B cell (primary cell): ENCODE data around the gene PNMA8B. TPM values are rescaled to one million over a fixed set of nuclear protein-coding genes. Genes with fewer than 3 reads are reported as not detected.
"Not testable (repeated sequence)": the region's sequence is repeated elsewhere in the genome, so short reads cannot be mapped to it uniquely, and the experiment has no call there.

Experiments
- ATAC-seq: fragments of 200-7000 bp; cut with Tn5 transposase; one replicate; pipeline ENCODE4 v1.10.0; 2021; ENCODE audit warnings: low read depth, mild to moderate bottlenecking, moderate number of reproducible peaks, moderate library complexity
- CTCF ChIA-PET: fragments of 350-600 bp; sonication (Branson Sonifier 250); formaldehyde crosslinking; loops from one replicate; lab custom pipeline; 2021; ENCODE audit warnings: antibody characterized with exemption, inconsistent platforms; lab: Charles Lee
- POLR2A ChIA-PET: fragments of 350-600 bp; sonication (Branson Sonifier 250); formaldehyde crosslinking; loops from one replicate; lab custom pipeline; 2021; ENCODE audit warnings: antibody characterized with exemption; lab: Charles Lee
- DNase-seq: peaks from one replicate; pipeline ENCODE4 v3.0.0; 2013
- H2AFZ ChIP-seq: 2 replicates; pipeline ENCODE4 v1.6.1; 2012; ENCODE audit warnings: mild to moderate bottlenecking, low read depth, low read length; ENCODE audit not compliant: insufficient read depth, poor library complexity, severe bottlenecking
- H3K27ac ChIP-seq, 2 donors: 1 replicate in 1 of 2; 2 replicates in 1 of 2; pipeline ENCODE4 v1.5.1; 2012 to 2013; ENCODE audit warnings: low read length in 2 of 2, mild to moderate bottlenecking in 2 of 2, moderate library complexity in 1 of 2
- H3K27me3 ChIP-seq, 4 experiments: fragments of 200-600 bp in 1 of 4; sonication (generic) in 1 of 4; replicated peaks in 1 of 4; 1 replicate in 2 of 4; 2 replicates in 2 of 4; pipeline versions ENCODE4 v1.6.1 to v1.7.0; 2013 to 2016; ENCODE audit warnings: low read length in 3 of 4, mild to moderate bottlenecking in 2 of 4, mixed read lengths in 1 of 4, moderate library complexity in 1 of 4; ENCODE audit not compliant: insufficient read depth in 4 of 4, control insufficient read depth in 3 of 4; ENCODE audit errors: control extremely low read depth in 1 of 4
- H3K36me3 ChIP-seq, 2 experiments: replicated peaks in 1 of 2; 1 replicate in 1 of 2; 2 replicates in 1 of 2; pipeline versions ENCODE4 v1.6.1 to v1.7.1; 2013; ENCODE audit warnings: low read length in 1 of 2; ENCODE audit not compliant: insufficient read depth in 2 of 2, control insufficient read depth in 1 of 2; ENCODE audit errors: control extremely low read depth in 1 of 2, extremely low read depth in 1 of 2
- H3K4me1 ChIP-seq, 2 donors: fragments of 200-600 bp in 1 of 2; sonication (generic) in 1 of 2; 1 replicate in 1 of 2; 2 replicates in 1 of 2; pipeline versions ENCODE4 v1.5.1 to v1.6.1; 2013 to 2017; ENCODE audit warnings: low read length in 2 of 2; ENCODE audit not compliant: control insufficient read depth in 2 of 2, insufficient read depth in 2 of 2
- H3K4me2 ChIP-seq: replicated peaks from 2 replicates; pipeline ENCODE3; 2012; ENCODE audit warnings: mild to moderate bottlenecking, low read depth, low read length; ENCODE audit not compliant: poor library complexity, severe bottlenecking
- H3K4me3 ChIP-seq, 5 experiments: fragments of 200-600 bp in 1 of 5; sonication (generic) in 1 of 5; 1 replicate in 3 of 5; 2 replicates in 2 of 5; pipeline versions ENCODE4 v1.5.1 to v1.7.0; 2011 to 2016; ENCODE audit warnings: low read length in 4 of 5, mild to moderate bottlenecking in 4 of 5, low read depth in 2 of 5, control low read depth in 1 of 5, moderate library complexity in 1 of 5; ENCODE audit not compliant: insufficient read depth in 1 of 5; ENCODE audit errors: control extremely low read depth in 1 of 5, extremely low read depth in 1 of 5
- H3K79me2 ChIP-seq: fragments of 200-600 bp; sonication (generic); one replicate; pipeline ENCODE4 v1.6.0; 2016; ENCODE audit warnings: low read length; ENCODE audit not compliant: control insufficient read depth, insufficient read depth
- H3K9ac ChIP-seq: fragments of 200-600 bp; sonication (generic); 2 replicates; pipeline ENCODE4 v1.6.1; 2017; ENCODE audit warnings: mild to moderate bottlenecking, low read length, moderate library complexity
- H3K9me3 ChIP-seq, 3 donors: one replicate each; pipeline versions ENCODE4 v1.6.1 to v1.7.1; 2013; ENCODE audit warnings: low read length in 2 of 3; ENCODE audit not compliant: control insufficient read depth in 2 of 3, insufficient read depth in 1 of 3; ENCODE audit errors: control extremely low read depth in 1 of 3
- H4K20me1 ChIP-seq: 2 replicates; pipeline ENCODE4 v1.6.0; 2012; ENCODE audit warnings: mild to moderate bottlenecking, low read length; ENCODE audit not compliant: insufficient read depth, control insufficient read depth, poor library complexity, severe bottlenecking
- H3K27ac Mint-ChIP-seq: one replicate; pipeline ENCODE4 v1.8.0; 2021; ENCODE audit warnings: mixed read lengths
- H3K27me3 Mint-ChIP-seq: one replicate; pipeline ENCODE4 v1.8.0; 2021; ENCODE audit warnings: mixed read lengths
- H3K4me1 Mint-ChIP-seq: one replicate; pipeline ENCODE4 v1.8.0; 2021; ENCODE audit warnings: mixed read lengths
- H3K4me3 Mint-ChIP-seq: one replicate; pipeline ENCODE4 v1.8.0; 2021; ENCODE audit warnings: mixed read lengths
- H3K9me3 Mint-ChIP-seq: one replicate; pipeline ENCODE4 v1.8.0; 2022; ENCODE audit warnings: mixed read lengths; ENCODE audit not compliant: insufficient read depth
- EZH2 ChIP-seq: IDR thresholded peaks from 2 replicates; pipeline ENCODE4 v1.6.1; 2012; ENCODE audit warnings: borderline replicate concordance, low read depth, mild to moderate bottlenecking, moderate library complexity, low read length; ENCODE audit not compliant: insufficient read depth, poor library complexity, severe bottlenecking
- WGBS: methylation state at CpG from one replicate; pipeline ENCODE4 v1.1.5; 2013; ENCODE audit warnings: missing lambda C conversion rate; ENCODE audit not compliant: insufficient coverage; 5-methylcytosine and 5-hydroxymethylcytosine counted together
- intact Hi-C: fragments of 100-400 bp; cut with micrococcal nuclease; formaldehyde crosslinking; loops from one replicate; pipeline ENCODE4 v1.10.0; 2022
- polyA plus RNA-seq: library from polyadenylated mRNA; depleted of rRNA; stranded (reverse); fragments of >200 nt; gene quantifications from 2 replicates; pipeline ENCODE4 v1.2.3, GENCODE V29; 2012
- total RNA-seq, 2 donors: library from RNA; stranded (reverse); fragments of 120-200 nt in 1 of 2; gene quantifications; 1 replicate in 1 of 2; 2 replicates in 1 of 2; pipeline versions ENCODE4 v1.2.3 to v1.2.4, GENCODE V29; 2013 to 2022
- TF ChIP-seq, protein P1 (sequence below): fragments of 200-600 bp; IDR thresholded peaks from one replicate; pipeline ENCODE4 v1.8.0; 2022; ENCODE audit warnings: antibody characterized with exemption, mild to moderate bottlenecking

PNMA8B gene
- total and polyA plus RNA-seq, 2 donors (not counting 1 experiment from before 2014, with no cell fraction given), result 0.10 to 0.32 TPM

DNA sequence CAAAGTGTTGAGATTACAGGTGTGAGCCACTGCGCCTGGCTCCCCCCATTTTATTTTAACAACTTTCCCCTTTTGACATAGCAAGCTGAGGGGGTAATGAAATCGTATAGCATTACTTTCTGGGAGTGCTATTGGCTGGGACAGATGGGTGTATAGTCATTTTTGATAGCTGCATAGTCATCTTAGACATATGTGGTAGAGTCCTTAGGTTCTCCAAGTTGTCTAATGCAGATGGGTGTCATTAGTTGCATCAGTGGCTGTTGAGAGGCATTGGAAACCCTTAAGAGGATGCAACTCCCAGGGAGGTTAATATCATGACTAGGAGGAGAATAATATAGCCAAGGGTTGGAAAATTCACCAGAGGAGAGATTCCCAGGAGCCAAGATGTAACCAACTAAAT, 28.6 kb upstream of the PNMA8B start:
- Histone ChIP-seq H4K20me1 (no peaks in the 10 kb centered on the region), H3K9me3 (peaks cover 0 to 14% (median 2%) of the 10 kb centered on the region in 3 donors), H2AFZ (no peak overlapping the region), H3K9ac (no peak overlapping the region), H3K4me3 (no peak overlapping the region), H3K27ac (no peak overlapping the region), H3K4me2 (no peak overlapping the region), H3K4me1 (peaks cover 6 to 8% of the 10 kb centered on the region in 2 donors), H3K36me3 (no peaks in the 10 kb centered on the region), H3K79me2 (no peaks in the 10 kb centered on the region), H3K27me3 (peaks cover 0 to 3% (median 0%) of the 10 kb centered on the region in 4 experiments)
- H3K4me1 Mint-ChIP-seq, result peaks cover 14% of the 10 kb centered on the region
- DNase-seq, result no peak
- no peak overlapping the region for H3K27ac Mint-ChIP-seq
- no peaks in the 10 kb centered on the region for H3K9me3 Mint-ChIP-seq
- ChIA-PET POLR2A (no interaction called here), CTCF (interaction anchor here (0.7 to 9.6 kb wide), 4 partner anchors 17 to 489 kb away, joined by 3 to 130 read pairs (median 6); no protein-coding TSS in a partner anchor)
- ATAC-seq, result no peak
- 71% methylated on average over 1 of the region's 2 CpGs for WGBS
- TF ChIP-seq EZH2, result no peak
- TF ChIP-seq, protein P1, sequence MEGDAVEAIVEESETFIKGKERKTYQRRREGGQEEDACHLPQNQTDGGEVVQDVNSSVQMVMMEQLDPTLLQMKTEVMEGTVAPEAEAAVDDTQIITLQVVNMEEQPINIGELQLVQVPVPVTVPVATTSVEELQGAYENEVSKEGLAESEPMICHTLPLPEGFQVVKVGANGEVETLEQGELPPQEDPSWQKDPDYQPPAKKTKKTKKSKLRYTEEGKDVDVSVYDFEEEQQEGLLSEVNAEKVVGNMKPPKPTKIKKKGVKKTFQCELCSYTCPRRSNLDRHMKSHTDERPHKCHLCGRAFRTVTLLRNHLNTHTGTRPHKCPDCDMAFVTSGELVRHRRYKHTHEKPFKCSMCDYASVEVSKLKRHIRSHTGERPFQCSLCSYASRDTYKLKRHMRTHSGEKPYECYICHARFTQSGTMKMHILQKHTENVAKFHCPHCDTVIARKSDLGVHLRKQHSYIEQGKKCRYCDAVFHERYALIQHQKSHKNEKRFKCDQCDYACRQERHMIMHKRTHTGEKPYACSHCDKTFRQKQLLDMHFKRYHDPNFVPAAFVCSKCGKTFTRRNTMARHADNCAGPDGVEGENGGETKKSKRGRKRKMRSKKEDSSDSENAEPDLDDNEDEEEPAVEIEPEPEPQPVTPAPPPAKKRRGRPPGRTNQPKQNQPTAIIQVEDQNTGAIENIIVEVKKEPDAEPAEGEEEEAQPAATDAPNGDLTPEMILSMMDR, result no peak
- peaks cover under 1% of the 10 kb centered on the region for H3K27me3 Mint-ChIP-seq
- intact Hi-C loops, result no loop called here
- H3K4me3 Mint-ChIP-seq, result no peak overlapping the region

DNA sequence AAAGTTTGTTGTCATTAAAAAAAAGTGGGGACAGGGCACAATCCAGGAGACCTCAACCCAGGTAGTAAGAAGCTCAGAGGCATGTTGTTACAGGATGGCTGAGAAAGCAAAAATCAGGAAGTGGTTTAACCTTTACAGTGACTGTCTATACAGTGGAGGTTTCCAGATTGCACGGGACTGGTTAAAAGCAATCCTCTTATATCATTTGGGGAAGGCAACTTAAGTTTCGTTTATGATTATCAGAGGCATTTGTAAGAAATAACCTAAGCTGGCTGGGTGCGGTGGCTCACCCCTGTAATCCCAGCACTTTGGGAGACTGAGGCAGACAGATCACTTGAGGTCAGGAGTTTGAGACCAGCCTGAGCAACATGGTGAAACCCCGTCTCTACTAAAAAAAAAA, 27.3 kb upstream of the PNMA8B start:
- H3K36me3 ChIP-seq, H3K4me3 ChIP-seq, H3K9me3 Mint-ChIP-seq, H3K79me2 ChIP-seq, H2AFZ ChIP-seq, H3K27me3 Mint-ChIP-seq, H3K4me3 Mint-ChIP-seq, H4K20me1 ChIP-seq, POLR2A ChIA-PET, DNase-seq, H3K4me2 ChIP-seq, H3K4me1 ChIP-seq, H3K27me3 ChIP-seq, intact Hi-C loops, H3K27ac ChIP-seq, H3K9ac ChIP-seq, H3K27ac Mint-ChIP-seq: not testable (repeated sequence)
- peak; percentile 68 for ATAC-seq
- H3K4me1 Mint-ChIP-seq, result peaks cover 15% of the 10 kb centered on the region
- WGBS, result 36% methylated on average over 2 of the region's 4 CpGs
- CTCF ChIA-PET, result interaction anchor here (0.8 to 9.6 kb wide), 4 partner anchors 9 to 127 kb away, joined by 3 to 130 read pairs (median 4); no protein-coding TSS in a partner anchor
- peaks cover 0 to 14% (median 2%) of the 10 kb centered on the region in 3 donors for H3K9me3 ChIP-seq
